Memory B cell (primary cell): ENCODE results near the gene FARP2.
"Not testable (repeated sequence)": the region's sequence is repeated elsewhere in the genome, so short reads cannot be mapped to it uniquely, and the experiment has no call there.

ENCODE experiments used
- ATAC-seq: fragments of 150-1000 bp; cut with Tn5 transposase; 2 replicates; pipeline ENCODE4 v1.10.0; 2021; ENCODE audit warnings: low read depth, mild to moderate bottlenecking, moderate library complexity
- DNase-seq, 2 donors: peaks; one replicate each; pipeline ENCODE4 v3.0.0; 2022; ENCODE audit warnings: low spot score in 2 of 2
- H3K27ac Mint-ChIP-seq: one replicate; pipeline ENCODE4 v1.8.0; 2022; ENCODE audit warnings: mild to moderate bottlenecking, moderate library complexity, mixed read lengths
- H3K27me3 Mint-ChIP-seq: one replicate; pipeline ENCODE4 v1.8.0; 2022; ENCODE audit warnings: mixed read lengths
- H3K36me3 Mint-ChIP-seq: one replicate; pipeline ENCODE4 v1.8.0; 2022; ENCODE audit warnings: mild to moderate bottlenecking, mixed read lengths
- H3K4me1 Mint-ChIP-seq: one replicate; pipeline ENCODE4 v1.8.0; 2022; ENCODE audit warnings: mixed read lengths
- H3K4me3 Mint-ChIP-seq: one replicate; pipeline ENCODE4 v1.8.0; 2022; ENCODE audit warnings: mild to moderate bottlenecking, moderate library complexity, mixed read lengths
- H3K9me3 Mint-ChIP-seq: one replicate; pipeline ENCODE4 v1.8.0; 2022; ENCODE audit warnings: mixed read lengths

The FARP2 gene

DNA sequence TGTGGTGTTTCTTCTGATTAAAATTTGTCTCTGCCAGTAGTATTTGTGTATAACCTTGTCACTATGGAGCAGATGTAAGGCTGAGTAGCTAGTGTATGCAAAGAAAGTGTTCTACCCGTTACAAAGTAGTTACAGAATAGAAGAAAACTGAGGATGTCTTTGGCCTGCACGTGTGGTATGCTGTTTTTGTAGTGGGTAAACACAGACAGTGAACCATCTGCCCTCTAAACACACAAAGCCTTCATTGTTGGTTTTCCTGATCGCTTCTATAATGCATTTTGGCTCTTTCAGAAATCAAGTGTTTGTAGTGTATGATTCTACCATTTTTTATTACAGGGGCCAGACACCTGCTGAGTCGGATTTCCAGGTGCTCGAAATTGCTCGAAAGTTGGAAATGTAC lies 61.5 kb downstream of the FARP2 start:
- Mint-ChIP-seq H3K36me3 (peaks cover 46% of the 10 kb centered on the region), H3K4me3 (no peak overlapping the region), H3K27me3 (no peaks in the 10 kb centered on the region), H3K27ac (no peak overlapping the region), H3K9me3 (peaks cover under 1% of the 10 kb centered on the region), H3K4me1 (no peaks in the 10 kb centered on the region)
- ATAC-seq: no peak
- no peak for DNase-seq

DNA sequence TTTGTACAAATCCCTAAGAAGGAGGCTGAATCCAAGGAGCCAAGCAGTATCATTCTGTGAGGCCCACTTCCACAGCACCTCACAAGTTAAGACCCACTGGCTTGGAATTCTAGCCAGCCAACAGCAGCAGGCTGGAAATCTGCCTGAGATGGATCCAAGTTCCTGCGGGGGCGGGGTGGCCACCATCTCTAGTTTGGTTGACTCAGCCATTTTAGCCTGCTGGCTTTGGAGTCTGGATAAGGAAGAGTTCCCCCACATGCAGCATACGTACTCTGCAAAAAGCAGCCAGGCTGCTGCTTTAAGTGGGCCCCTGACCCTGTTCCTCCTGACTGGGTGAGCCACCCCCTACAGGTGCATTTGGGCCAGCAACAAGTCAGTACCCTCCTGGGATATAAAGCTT lies 65.2 kb downstream of the FARP2 start:
- no peaks in the 10 kb centered on the region for H3K4me1 Mint-ChIP-seq
- H3K27me3 Mint-ChIP-seq: no peaks in the 10 kb centered on the region
- peaks cover 47% of the 10 kb centered on the region for H3K36me3 Mint-ChIP-seq
- ATAC-seq (no peak), DNase-seq (no peak)
- no peak overlapping the region for H3K27ac Mint-ChIP-seq
- H3K9me3 Mint-ChIP-seq: peaks cover 11% of the 10 kb centered on the region
- H3K4me3 Mint-ChIP-seq: no peak overlapping the region

DNA sequence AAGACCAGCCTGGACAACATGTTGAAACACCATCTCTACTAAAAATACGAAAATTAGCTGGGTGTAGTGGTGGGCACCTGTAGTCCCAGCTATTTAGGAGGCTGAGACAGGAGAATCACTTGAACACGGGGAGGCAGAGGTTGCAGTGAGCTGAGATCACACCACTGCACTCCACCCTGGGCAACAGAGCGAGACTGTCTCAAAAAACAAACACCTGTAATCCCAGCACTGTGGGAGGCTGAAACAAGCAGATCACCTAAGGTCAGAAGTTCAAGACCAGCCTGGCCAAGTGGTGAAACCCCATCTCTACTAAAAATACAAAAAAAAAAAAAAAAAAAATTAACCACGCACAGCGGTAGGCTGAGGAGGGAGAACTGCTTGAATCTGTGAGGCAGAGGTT lies 65.9 kb downstream of the FARP2 start:
- Mint-ChIP-seq H3K36me3 (peaks cover 47% of the 10 kb centered on the region), H3K9me3 (peaks cover 11% of the 10 kb centered on the region)
- DNase-seq, H3K27me3 Mint-ChIP-seq, H3K4me1 Mint-ChIP-seq, H3K4me3 Mint-ChIP-seq, ATAC-seq, H3K27ac Mint-ChIP-seq: not testable (repeated sequence)

DNA sequence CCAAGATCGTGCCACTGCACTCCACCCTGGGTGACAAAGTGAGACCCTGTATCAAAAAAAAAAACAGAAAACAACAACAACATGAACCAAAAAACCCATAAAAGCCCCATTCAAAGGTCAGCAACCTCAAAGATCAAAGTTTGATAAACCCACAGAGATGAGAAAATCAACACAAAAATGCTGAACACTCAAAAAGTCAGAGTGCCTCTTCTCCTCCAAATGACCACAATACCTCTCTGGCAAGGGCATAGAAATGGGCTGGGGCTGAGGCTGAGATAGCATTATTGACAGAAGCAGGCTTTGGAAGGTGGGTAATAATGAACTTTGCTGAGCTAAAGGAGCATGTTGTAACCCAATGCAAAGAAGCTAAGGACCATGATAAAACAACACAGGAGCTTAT lies 66.3 kb downstream of the FARP2 start:
- DNase-seq: no peak
- Mint-ChIP-seq H3K4me3 (no peak overlapping the region), H3K36me3 (peaks cover 47% of the 10 kb centered on the region)

DNA sequence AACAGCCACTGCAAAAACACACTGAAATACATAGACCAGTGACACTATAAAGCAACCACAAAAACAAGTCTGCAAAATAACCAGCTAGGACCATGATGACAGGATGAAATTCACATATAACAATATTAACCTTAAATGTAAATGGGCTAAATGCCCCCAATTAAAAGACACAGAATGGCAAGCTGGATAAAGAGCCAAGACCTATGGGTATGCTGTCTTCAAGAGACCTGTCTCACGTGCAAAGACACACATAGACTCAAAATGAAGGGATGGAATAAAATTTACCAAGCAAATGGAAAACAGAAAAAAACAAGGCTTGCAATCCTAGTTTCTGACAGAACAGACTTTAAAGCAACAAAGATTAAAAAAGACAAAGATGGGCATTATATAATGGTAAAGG lies 67.4 kb downstream of the FARP2 start:
- peaks cover 11% of the 10 kb centered on the region for H3K9me3 Mint-ChIP-seq
- not testable (repeated sequence) for ATAC-seq, H3K4me3 Mint-ChIP-seq, DNase-seq, H3K27me3 Mint-ChIP-seq, H3K4me1 Mint-ChIP-seq, H3K27ac Mint-ChIP-seq
- peaks cover 45% of the 10 kb centered on the region for H3K36me3 Mint-ChIP-seq

More for the DNA sequence above, 66.3 kb downstream of the FARP2 start:
- Mint-ChIP-seq H3K27ac (no peak overlapping the region), H3K9me3 (peaks cover 11% of the 10 kb centered on the region), H3K27me3 (no peaks in the 10 kb centered on the region), H3K4me1 (no peaks in the 10 kb centered on the region)
- no peak for ATAC-seq

DNA sequence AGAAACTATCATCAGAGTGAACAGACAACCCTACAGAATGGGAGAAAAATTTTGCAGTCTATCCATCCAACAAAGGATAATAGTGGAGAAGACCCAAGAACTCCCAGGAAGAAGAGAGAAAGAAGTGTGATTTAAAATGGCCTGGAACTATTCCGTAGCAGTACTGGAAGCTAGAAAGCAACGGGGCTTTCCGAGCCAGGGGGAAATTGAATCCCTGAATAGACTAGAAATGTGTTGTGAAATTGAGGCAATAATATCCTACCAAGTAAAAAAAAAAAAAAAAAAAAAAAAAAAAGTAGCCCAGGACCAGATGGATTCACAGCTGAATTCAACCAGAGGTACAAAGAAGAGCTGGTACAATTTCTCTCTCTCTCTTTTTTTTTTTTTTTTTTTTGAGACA lies 69.3 kb downstream of the FARP2 start:
- Mint-ChIP-seq H3K27ac (no peak overlapping the region), H3K36me3 (peaks cover 52% of the 10 kb centered on the region), H3K4me1 (no peaks in the 10 kb centered on the region), H3K27me3 (no peaks in the 10 kb centered on the region), H3K9me3 (peaks cover 11% of the 10 kb centered on the region), H3K4me3 (no peak overlapping the region)
- ATAC-seq: no peak
- DNase-seq: no peak

DNA sequence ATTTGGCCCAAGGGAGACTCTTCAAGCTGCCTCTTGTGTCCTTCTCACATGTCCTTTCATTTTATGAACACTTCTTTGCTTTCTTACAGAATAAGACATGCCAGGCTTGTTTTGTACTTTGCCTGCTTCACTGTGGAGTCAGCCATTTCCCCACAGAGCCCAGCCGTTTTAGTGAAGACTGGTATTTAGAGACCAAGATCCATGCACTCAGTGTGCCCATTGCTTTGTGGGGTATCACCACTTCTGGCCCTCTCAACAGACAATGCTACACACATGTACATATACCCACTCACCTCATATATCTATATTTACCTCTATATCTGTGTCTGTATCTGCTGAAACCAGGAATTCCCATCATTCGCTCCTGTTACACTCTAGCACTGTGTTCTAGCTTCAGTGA lies 74.1 kb downstream of the FARP2 start:
- Mint-ChIP-seq H3K4me1 (no peaks in the 10 kb centered on the region), H3K9me3 (no peaks in the 10 kb centered on the region), H3K27me3 (no peaks in the 10 kb centered on the region), H3K36me3 (peaks cover 37% of the 10 kb centered on the region), H3K27ac (no peak overlapping the region), H3K4me3 (no peak overlapping the region)
- no peak for ATAC-seq
- no peak for DNase-seq

DNA sequence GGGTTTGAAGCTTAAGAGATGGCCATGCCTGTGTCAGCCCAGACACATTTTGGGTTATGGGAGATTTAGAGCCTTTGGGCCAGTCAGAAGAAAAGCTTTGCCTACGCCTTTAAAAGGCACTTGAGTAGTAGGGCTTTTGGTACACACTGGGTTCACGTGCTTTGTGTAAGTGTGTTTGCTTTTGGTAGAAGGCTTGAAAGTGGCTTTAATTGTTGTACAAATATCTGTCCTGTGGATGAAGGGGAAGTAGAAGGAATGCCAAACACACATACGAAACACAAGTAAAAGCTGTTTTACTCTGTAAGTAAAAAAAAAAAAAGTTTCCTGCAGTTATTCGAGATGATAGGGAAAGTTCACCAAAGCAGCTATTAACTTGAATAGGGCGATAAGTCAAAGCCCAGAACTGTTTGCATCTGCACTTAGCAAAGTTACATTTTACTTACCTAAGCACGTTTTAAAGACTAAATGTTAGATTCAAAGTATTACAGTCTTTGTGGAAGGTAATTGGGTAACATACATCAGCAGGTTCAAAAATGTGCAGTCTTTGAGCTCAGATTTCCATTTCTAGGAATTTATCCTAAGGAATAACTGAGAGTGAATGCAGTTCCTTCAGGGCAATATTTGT lies 76.9 kb downstream of the FARP2 start:
- Mint-ChIP-seq H3K9me3 (no peaks in the 10 kb centered on the region), H3K4me3 (no peak overlapping the region), H3K4me1 (no peaks in the 10 kb centered on the region), H3K27me3 (no peaks in the 10 kb centered on the region), H3K36me3 (peaks cover 42% of the 10 kb centered on the region), H3K27ac (no peak overlapping the region)
- DNase-seq (no peak), ATAC-seq (no peak)

DNA sequence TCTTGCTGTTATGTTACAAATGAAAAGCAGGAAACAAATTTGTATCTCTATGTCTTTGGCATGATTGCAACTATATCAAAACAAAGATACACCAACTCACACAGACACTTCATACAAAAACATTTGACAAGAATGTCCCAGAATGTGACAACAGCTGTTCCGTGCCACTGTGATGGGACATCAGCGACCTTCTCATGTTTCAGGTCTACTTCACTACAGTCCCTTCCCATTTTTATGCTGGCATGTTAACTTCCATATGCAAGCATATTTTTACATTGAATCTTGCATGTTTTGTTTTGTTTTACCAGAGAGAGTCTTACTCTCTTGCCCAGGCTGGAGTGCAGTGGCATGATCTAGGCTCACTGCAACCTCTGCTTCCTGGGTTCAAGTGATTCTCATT lies 81.1 kb downstream of the FARP2 start:
- DNase-seq: no peak
- H3K4me1 Mint-ChIP-seq: no peaks in the 10 kb centered on the region
- no peak for ATAC-seq
- no peaks in the 10 kb centered on the region for H3K9me3 Mint-ChIP-seq
- no peak overlapping the region for H3K27ac Mint-ChIP-seq
- no peak overlapping the region for H3K4me3 Mint-ChIP-seq
- H3K27me3 Mint-ChIP-seq: peaks cover 3% of the 10 kb centered on the region
- H3K36me3 Mint-ChIP-seq: peaks cover 45% of the 10 kb centered on the region

DNA sequence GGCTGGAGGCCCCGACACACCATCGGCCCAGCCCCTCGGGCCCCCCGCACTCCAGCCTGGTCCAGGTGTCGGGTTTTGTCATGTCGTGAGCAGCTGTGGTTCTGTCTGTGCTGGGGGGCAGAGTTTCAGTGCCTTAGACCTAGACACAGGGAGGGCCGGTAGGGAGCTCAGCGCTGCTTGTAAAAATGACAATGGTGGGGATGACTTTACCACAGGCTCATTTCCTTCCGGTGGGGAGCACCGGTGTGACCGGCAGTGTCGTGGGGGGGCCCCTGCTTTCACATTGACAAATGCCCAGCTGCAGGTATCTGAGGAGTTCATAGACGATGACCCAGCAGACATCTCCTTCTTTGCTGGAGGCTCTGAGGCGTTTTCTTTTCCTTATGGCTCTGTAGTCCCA lies 85.4 kb downstream of the FARP2 start:
- DNase-seq (no peak), ATAC-seq (no peak)
- H3K4me3 Mint-ChIP-seq: no peak overlapping the region
- H3K36me3 Mint-ChIP-seq: peaks cover 37% of the 10 kb centered on the region
- H3K27ac Mint-ChIP-seq: no peak overlapping the region
- H3K27me3 Mint-ChIP-seq: peaks cover 3% of the 10 kb centered on the region
- H3K9me3 Mint-ChIP-seq: no peaks in the 10 kb centered on the region
- peaks cover 13% of the 10 kb centered on the region for H3K4me1 Mint-ChIP-seq

DNA sequence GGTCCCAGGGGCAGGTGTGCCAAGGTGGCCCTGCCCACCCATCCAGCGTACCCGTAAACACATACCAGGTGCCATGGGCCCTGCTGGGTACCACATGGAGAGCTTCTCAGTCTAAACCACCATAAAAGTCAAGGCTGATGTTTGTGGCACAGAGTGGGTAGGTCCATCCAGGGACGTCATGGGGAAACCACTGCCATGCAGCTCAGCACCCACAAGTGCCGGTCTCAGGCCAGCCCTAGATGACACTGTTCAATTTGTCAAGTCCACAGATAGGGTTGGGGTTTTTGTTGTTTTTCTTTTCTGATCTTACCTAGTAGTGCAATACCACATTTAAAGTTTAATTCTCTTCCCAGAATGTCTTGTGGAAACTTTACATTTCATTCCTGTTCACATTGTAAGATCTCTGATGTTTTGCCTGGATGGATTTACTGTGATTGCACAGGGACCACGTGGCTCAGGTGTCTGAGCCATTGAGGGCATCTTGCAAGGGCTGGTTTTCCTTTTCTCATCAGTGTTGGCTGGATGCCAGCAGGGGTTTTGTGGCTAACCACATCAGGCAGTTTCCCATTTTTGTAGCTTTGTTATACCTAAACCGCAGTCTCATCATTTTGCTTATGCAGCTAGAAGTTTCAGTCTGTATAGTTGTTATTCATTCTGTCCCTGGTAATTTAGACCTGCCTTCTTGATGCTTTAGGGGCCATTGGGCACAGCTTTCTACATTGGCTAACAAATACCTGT lies 87.6 kb downstream of the FARP2 start:
- H3K36me3 Mint-ChIP-seq: peaks cover 28% of the 10 kb centered on the region
- peak overlapping the region; percentile 12 for H3K4me3 Mint-ChIP-seq
- peak overlapping the region; percentile 43 for H3K27ac Mint-ChIP-seq
- peaks cover 13% of the 10 kb centered on the region for H3K4me1 Mint-ChIP-seq
- DNase-seq: peak; percentile 39 to 58
- peak; percentile 86 for ATAC-seq
- H3K9me3 Mint-ChIP-seq: no peaks in the 10 kb centered on the region
- peaks cover 4% of the 10 kb centered on the region for H3K27me3 Mint-ChIP-seq

DNA sequence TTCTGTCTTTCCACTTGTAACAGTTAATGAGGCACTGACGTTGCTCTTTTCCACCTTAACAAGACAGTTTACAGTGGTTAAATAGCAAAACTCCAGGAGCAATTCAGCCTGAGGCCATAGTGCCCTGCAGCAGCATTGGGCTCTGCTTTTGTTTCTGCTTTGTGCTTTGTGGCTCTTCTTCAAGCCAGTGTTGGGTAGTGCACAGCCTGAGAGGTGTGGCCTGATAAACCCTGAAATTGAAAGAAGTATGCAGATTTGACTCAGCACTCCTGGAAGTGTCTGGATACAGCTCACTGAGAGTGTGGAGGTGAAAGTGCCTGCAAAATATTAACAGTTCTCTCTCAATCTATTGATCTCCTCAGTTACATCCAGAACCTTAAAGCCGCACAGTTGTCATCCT lies 89.3 kb downstream of the FARP2 start:
- Mint-ChIP-seq H3K27me3 (peaks cover 1% of the 10 kb centered on the region), H3K36me3 (peaks cover 27% of the 10 kb centered on the region), H3K4me1 (peaks cover 13% of the 10 kb centered on the region), H3K9me3 (no peaks in the 10 kb centered on the region), H3K4me3 (no peak overlapping the region), H3K27ac (no peak overlapping the region)
- DNase-seq (no peak), ATAC-seq (no peak)

DNA sequence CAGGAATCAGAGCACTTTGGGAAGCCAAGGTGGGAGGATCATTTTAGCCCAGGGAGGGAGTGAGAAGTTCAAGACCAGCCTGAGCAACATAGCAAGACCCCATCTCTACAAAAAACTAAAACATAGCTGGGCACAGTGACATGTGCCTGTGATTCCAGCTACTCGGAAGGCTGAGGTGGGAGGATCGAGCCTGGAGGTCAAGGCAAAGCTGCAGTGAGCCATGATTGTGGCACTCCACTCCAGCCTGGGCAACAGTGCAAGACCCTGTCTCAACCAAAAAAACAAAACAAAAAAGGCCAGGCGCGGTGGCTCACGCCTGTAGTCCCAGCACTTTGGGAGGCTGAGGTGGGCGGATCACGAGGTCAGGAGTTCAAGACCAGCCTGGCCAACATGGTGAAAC lies 94.0 kb downstream of the FARP2 start:
- H3K27ac Mint-ChIP-seq, H3K4me3 Mint-ChIP-seq, ATAC-seq, H3K4me1 Mint-ChIP-seq, DNase-seq, H3K36me3 Mint-ChIP-seq, H3K27me3 Mint-ChIP-seq, H3K9me3 Mint-ChIP-seq: not testable (repeated sequence)

DNA sequence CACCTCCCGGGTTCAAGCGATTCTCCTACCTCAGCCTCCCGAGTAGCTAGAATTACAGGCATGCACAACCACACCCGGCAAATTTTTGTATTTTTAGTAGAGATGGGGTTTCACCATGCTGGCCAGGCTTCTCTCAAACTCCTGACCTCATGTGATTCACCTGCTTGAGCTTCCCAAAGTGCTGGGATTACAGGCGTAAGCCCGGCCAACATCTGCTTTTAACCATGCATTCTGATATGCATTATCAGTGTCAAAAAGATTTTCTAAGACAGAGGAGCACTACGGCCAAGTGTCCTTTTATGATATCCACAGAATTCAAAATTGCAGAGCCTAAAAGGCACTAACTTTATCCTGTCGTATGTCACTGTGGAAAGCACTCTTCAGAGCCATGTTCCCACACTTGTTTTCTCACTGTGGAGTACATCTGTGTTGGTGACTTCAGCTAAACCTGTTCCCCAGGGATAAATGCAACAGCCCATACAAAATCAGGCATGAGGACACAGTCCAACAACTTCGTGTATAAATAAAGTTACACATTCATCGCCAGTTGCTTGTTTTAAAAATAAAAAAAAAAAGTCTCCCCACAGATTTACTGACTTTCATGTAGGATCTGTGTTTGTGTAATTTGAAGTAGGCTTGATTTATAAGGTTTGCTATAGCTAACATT lies 95.9 kb downstream of the FARP2 start:
- no peak for ATAC-seq
- Mint-ChIP-seq H3K4me3 (no peak overlapping the region), H3K27ac (no peak overlapping the region), H3K36me3 (peaks cover 9% of the 10 kb centered on the region), H3K4me1 (no peaks in the 10 kb centered on the region), H3K27me3 (peaks cover 1% of the 10 kb centered on the region), H3K9me3 (no peaks in the 10 kb centered on the region)
- no peak for DNase-seq
